NCI-H2171 (cell line): Measurements from ENCODE around the gene TPPP.

Experiments used
- DNase-seq: peaks from one replicate; lab custom pipeline; 2025; lab: John Stamatoyannopoulos, UW

The TPPP gene

DNA sequence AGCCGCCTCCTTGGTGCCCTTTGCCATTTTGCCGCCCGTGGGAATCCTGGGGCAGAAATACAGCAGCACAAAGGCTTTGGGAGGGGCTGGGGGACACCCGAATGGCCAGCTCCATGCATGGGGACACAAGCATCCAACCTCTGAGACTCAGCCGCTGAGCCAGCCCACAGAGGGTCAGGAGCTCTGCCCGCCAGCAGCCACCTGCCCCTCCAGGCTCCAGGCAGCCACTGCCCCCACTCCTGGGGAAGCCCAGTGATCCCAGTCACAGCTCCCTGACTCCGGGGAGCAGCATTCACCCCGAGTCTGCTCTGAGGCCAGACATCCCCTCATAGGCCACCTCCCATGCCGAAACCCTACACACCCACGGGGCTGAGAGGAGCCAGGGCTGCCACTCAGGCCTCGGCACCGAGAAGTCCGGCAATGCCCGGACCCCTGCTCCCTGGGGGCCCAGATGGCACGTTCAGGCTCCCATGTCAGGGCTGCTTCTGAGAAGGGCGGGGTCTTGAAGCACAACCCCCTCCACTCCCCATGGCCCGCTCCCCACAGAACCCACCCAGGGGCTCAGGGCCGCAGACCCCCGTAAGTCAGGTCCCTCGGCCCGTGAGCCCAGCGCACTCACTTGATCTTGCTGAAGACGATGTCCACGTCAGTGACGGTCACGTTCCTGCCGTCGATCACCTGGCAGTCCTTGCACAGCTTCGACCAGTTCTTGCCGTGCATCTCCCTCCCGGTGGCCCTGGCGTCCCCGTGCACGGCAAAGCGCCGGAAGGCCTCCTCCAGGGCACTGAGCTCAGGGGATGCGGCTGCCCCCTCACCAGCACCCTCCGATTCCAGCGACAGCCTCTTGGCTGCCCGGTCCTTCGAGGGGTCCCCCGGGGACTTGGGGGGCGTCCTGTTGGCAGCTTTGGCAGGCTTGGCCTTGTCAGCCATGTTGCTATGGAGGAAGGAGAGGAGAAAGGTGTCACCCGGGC lies 15.7 kb downstream of the TPPP start:
- no peak for DNase-seq

DNA sequence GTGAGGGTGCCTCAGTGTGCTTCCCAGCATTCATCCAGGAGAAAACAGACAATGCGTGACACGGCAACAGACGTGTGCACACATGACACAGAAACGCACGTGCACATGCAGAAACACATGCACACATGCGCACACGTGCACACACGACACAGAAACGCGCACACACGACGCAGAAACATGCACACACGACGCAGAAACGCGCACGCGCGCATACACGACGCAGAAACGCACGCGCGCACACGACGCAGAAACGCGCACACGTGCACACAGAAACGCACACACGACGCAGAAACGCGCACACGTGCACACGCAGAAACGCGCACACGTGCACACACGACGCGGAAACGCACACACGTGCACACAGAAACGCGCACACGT lies 16.5 kb downstream of the TPPP start:
- DNase-seq = no peak

DNA sequence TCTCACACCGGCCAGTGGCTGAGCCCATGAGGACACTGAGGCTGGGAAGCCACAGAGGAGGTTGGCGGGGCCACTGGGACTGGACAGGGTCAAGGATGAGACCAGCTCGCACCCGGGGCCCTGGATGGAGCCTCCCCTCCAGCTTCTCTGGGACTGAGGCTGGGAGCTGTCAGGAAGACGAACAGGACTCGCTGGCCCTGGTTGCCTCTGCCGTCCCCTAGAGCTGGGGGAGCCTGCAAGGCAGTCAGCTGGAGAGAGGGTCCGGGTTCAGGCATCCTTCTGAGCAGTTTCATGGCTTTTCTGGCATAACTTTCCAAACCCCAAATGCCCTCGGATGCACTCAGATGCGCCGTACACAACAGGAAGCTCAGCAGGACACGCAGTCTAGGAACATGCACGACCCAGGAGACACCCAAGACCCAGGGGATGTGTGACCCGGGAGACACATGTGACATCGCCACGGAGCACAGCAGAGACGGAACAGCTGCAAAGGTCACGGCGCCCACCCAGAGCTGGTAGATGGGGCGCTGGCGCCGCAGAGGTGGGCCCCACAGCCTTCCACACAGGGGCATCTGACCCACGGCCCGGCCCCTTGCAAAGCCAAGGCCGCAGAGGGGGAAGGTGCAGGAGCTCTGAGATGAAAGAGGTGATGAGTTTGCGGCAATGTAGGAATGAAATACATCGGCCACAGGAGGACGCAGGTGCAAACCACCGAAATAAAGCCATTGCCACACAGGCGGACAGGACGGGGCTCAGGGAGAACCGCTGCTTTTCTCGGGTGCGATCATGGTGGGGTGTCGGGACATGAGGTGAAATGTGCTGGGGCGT lies 17.1 kb downstream of the TPPP start:
- no peak for DNase-seq

DNA sequence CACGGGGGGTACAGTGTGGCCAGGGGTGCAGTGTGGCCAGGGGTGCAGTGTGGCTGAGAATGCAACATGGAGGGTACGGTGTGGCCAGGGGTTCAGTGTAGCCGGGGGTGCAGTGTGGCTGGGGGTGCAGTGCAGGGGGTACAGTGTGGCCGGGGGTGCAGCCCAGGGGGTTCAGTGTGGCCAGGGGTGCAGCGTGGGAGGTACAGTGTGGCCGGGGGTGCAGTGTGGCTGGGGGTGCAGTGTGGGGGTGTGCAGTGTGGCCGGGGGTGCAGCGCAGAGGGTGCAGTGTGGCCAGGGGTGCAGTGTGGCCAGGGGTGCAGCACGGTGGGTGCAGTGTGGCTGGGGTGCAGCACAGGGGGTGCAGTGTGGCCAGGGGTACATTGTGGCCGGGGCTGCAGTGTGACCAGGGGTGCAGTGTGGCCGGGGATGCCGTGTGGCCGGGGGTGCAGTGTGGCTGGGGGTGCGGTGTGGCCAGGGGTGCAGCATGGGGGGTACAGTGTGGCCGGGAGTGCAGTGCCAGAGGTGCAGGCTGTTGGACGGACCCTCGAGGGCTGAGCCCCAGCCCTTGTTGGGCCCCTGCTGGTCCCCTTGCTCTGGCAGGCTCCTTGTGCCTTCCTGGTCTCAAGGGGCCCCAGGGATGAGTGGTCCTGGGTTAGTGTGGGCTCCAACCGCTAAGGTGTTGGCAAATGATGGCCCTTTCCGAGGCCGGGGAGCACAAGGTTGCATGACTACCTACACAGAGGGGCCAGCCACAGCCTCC lies 17.9 kb downstream of the TPPP start:
- DNase-seq = no peak

DNA sequence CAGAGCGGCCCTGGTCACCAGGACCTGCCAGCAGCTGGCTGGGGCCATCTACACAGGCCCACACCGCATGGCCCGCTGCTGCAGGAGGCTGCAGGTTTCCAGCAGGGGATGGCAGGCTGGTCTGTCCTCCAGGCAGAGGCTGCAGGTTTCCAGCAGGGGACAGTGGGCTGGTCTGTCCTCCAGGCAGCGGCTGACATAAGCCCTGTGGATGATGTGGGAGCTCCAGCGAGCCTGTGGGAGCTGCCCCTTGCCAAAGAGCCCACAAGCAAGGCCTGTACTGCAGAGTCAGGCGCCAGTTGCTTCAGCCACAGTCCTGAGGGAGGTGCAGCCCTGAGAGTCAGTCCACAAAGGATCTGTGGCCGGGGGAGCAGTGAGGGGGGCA lies 18.5 kb downstream of the TPPP start:
- no peak for DNase-seq

DNA sequence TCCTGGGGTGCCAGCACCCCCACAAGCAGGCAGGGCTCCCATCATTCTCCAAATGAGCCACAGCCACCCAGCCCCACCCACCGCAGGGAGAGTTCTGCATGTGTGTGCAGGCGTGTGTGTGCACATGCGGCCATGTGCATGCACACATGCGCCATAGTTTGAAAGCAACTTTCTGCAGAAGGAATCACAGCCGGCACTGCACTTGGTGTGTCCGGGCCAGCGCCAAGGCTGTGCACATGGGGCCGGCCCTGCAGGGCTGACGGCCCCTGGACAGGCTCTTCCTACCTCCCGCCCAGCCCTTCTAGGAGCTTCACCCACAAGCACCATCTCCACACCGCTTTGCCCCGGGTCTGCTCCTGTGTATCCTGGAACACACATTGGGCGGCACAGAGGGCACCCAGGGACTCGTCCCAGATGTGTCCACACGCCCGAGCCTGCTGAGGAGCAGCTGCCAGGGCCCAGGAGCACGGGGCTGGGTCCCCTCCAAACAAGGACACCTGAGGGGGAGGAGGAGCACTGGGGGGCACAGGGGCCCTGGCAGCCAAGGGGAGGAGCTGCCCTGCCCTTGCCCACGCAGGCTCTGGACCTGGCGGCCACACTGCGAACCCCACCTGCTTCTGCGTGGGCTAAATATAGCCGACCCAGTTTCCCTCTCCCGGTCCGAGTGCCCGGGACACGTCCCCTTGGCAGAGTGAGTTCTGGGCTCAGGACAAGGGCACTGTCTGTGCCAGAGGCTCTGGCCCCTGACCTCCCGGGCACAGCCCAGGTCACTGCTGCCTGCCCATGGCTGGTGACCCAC lies 19.1 kb downstream of the TPPP start:
- DNase-seq = no peak

DNA sequence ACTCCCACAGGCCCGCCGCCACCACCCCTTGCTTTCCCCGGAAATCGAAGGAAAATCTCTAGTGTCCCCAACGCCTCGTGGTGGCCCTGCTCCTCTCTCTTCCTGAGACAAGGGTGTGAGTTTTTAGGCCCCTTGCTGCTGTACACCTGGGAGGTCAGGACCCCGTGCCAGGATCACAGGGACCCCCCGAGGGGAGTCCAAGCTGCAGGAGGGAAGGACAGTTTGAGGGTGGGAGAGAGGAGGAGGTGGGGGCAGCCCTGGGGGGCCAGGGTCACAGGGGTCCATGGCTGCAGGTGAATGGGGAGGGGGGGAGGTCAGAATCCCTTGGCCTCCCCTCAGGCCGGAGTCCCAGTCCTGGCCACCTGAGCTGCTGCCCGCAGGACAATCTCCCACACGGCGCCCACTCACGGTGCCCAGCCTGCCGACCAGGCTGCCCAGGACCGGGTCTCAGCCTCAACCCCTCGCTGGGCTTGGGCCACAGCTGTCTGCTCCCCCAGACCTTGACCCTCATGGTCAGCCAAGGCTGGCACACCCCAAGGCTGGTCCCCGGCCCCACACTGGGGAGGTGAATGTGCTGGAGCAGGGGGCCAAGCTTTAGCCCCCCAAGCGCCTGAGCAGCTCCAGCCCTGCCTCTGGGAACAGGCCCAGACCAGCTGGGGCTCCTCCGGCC lies 19.9 kb downstream of the TPPP start:
- DNase-seq = no peak

DNA sequence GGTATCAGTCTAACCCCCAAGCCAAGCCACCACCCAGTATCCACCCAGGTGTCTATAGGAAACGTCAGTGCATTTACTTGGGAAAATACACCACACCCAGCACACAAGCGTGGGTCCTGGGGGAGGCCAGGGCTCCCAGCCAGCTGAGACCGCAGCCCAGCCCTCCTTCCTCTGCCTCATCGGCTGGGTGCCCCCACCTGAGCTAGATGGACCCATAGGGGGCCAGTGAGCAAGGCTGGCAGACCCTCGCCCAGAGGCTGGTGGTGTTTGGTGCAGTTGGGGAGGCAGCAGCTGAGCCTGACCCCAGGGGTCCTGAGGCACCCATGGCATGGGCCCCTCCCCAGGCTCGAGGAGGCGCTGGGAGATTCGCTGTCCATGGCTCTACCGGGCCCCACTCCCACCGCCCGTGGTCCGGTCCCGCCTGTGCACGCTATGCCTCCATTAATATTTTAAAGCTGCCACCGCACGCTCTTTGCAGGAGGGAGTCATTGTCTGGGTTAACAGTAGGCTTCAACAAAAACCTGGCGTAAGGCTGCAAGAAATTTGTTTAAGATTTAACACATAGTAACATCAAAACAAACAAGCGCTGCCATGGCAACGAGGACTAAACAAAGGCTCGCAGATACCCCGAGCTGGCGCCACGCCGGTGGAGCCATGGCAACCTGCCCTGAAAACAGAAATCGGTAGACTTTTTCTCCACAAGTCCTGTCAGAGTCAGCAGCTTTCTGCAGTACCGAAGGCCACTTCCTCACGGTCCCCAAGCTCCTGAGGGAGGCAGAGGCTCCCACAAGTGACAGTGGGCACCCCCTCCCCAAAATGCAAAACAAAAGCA lies 20.6 kb downstream of the TPPP start:
- DNase-seq = peak; percentile 97

DNA sequence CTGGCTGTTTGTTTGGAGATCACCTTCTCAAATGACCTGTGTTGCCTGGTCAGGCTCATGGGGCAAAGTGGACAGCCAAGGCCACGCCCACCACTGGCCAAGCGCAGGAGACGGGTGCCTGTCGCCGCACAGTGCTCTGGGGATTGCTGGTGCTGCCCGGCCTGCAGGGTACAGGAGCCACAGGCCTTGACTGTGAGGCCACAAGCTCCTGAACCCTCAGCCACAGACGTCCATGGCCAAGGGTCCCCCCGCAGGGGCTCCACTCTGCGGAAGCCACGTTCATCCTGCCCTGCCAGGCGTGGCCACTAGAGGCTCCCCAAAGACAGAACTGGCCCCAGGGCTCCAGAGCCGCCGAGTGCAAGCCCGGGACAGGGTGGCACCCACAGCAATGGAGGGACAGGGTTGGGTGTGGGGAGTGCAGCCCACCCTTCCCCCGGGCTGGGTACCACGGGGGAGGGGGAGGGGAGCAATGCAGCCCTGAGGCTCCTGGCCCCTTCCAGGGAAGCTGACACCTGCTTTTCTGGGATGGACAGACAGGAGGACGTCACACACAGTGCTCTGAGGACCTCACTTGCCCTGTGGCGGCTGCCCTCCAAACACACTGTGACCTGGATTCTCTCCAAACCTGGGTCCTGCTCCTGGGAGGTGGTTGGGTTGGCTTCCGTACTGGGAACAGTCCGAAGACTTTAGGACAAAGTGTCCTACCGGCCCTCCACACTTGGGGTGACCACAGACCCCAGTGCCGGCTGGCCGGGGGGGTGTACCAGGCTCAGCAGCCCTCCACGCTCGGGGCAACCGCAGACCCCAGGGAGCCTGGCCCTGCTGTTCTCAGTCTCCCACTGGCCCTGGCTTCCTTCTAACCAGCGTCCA lies 21.5 kb downstream of the TPPP start:
- DNase-seq = peak; percentile 78

DNA sequence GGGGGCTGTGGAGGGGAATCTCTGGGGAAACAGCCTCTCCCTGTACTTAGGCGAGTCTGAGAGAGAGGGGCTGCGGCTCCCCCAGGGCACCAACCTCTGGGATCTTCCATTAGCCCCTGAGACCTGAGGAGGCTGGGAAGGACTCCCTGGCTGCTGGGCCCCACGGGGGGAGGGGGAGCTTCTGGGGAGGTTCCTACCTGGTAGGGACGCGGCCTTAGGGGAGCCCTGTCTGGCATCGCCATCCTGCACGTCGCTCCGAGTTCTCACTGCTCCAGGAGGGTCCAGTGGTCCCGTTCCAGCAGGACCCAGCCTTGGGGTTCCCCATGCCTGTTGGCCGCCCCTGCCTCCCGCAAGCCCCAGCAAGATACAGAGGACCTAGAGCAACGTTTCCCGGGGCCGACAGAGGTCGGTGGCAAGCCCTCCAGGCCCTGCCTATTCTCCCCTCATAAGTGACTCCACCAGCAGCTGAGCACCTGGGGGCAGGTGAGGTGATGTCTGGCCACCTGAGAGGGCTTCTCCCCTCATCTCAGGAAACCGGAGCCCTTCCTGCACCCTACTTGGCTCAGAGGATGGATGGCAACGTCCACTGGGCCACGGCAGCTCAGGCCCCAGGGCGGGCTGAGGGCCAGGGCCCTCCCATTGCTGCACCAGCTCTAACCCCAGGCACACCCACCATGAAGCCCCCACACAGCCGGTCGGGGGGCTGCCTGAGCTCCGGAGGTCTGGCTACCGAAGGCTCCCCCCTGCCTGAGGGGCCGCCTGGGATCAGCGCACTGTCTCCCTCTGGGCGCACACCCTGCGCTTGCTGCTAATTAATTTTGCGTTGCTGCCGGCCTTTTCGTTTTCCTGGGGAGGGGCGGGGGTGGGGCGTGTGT lies 22.5 kb downstream of the TPPP start:
- DNase-seq = no peak

DNA sequence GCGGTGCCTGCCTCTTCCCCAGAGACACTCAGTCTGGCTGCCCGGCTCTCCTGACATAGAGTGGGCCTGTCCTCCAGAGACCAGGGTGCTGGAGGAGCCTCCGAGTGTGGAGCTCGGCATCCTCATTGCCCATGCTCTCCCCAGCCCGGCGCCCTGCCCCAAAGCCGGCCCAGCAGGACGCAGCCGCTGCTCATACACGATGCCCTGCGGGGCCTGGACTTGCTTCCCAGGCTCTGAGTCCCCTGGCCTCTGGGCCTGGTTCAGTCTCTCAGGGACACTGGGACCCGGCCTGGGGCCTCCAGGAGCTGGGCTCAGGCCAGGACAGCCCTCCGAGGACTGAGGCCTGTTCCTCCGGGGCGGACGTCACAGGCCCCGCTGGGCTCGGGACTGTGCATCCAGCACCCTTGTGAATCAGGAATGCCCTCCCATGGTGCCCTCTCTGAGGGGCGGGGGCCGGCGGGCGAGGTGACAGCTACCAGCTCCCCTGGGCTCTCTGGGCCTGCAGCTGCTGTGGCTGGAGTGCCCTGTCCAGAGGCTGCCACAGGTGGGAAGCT lies 23.2 kb downstream of the TPPP start:
- no peak for DNase-seq

DNA sequence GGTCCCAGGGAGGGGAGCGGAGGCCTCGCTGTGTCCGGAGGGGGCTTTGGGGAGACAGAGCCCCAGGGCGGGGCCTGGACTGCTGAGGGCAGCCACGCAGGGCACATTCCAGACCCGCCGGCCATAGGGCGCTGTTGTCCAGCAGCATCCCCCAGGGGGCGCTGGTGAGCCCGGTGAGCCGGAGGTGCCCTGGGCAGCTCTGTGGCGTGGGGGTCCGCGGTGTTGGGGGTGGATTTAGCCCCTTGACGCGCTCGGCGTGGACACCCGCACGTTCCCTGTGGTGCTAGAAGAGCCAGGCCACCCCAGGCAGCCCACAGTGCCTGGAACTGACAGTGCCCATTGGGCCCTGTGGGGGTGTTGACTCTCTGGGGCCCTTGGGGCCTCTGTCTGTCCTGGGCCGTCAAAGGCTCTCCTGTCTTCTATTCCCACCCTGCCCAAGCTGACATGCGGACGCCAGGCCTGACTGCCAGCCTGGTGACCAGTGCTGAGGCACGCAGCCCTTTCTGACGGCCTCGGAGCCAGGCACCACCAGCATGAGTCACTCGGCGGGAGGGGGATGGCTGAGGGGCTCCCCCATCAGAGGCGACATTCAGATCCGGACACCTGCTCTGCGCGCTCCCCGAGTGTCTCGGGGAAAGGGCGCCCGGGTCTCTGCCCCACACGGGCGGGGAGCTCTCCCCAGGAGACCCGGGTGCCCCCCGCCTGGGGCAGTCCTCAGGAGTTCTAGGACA lies 23.9 kb downstream of the TPPP start:
- DNase-seq = no peak

DNA sequence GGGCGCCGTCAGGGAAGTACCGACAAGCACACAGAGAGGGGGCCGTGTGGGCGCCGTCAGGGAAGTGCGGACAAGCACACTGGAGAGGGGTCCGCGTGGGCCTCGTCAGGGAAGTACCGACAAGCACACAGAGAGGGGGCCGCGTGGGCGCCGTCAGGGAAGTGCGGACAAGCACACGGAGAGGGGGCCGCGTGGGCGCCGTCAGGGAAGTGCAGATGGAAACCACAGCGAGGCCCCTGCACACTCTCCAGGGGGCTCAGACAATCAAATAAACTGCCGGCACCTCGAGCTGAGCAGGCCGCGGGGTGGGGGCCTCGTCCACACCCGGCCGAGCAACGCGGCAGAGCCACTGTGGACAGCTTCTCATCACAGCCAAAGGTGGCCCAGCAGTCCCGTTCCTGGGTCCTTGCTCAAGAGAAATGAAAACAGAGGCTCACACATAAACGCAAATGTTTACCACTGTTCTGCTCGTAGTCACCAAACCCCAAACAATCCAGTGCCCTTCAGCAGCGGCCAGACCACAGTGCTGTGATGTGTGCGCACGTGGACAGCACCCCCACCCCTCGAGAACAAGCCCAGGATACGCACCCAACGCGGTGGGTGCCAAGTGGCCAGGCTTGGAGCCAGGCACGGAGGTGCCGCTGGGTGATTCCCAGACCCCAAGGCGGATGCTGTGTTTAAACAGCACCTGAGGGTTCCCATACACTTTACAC lies 24.7 kb downstream of the TPPP start:
- DNase-seq = no peak

DNA sequence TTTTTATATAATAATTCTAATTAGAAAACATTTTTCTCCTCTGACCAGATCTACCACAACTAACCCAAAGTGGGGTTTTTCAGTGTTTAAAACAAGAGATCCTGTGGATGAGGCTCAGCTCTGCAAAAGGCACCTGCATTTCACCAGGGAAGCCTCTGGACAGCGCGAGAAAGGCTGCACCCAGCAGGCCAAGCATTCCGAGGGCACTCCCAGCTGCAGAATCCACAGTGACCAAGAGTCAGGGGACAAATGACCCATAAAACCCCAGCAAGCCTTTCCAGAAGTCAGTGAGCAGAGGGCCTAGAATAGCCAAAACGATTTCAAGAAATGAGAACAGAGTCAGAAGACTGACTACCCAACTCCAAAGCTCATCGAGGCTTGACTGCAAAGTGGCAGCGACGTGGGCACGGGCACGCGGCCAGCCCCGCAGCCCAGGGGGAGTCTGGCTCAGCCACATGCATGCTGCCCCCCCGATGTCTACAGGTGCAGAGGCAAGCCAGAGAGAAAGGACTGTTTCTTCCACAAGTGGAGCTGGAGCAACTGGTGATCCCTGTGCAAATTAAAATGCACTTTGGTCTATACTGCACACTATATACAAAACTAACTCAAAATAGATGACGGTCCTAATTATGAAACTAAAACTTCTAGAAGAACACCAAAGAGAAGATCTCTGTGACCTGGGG lies 26.2 kb downstream of the TPPP start:
- DNase-seq = no peak

DNA sequence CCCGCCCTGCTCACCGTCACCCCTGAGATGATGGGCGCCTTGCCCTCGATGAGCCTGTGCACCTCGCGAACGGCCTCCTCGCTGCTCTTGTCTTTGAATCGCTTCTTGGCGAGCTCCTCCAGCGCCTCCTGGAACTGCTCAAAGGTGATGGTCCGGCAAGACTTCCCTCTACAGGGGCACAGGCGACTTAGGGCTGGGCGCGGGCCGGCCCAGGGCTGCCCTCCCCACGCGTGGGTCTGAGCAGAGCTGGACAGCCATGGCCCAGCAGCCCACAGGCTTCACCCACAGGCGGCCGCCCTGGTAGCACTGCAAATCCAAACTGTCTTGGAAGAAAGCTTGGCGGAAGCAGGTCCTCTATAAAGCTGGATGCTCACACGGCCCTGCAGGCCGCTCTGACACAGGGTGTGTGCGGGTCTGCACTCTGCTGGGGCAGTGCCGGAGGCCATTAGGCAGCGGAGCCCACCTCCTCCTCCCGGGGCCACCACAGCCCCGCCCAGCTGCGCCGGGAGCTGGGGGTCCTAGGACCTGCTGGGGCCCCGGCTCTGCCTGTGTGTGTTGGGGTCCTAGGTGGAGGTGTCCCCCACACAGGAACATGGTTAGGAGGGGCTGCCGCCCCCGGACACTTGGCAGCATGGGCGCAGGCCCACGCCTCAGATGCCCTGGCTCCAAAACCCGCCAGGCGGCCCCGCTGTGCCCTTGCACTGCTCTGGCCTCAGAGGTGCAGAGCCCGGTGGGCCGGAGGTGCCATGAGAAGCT lies 27.0 kb downstream of the TPPP start:
- DNase-seq = no peak
